Activated naive CD4-positive, alpha-beta T cell treated with anti-CD3 and anti-CD28 coated beads, Interleukin-2, amount 50 U/mL, for 24 hours (primary cell): Measurements from ENCODE around the gene PTRH1.
A peak's percentile ranks its signal among the peaks of the same experiment; 100 is the strongest.
"Not testable (repeated sequence)": the region's sequence is repeated elsewhere in the genome, so short reads cannot be mapped to it uniquely, and the experiment has no call there.

Experiments
- H3K27ac Mint-ChIP-seq: one replicate; pipeline ENCODE4 v1.8.0; 2021; ENCODE audit warnings: mild to moderate bottlenecking, mixed read lengths
- H3K27me3 Mint-ChIP-seq: one replicate; pipeline ENCODE4 v1.8.0; 2021; ENCODE audit warnings: mixed read lengths
- H3K36me3 Mint-ChIP-seq: one replicate; pipeline ENCODE4 v1.8.0; 2021; ENCODE audit warnings: mixed read lengths
- H3K4me1 Mint-ChIP-seq: one replicate; pipeline ENCODE4 v1.8.0; 2021; ENCODE audit warnings: mixed read lengths
- H3K4me3 Mint-ChIP-seq: one replicate; pipeline ENCODE4 v1.8.0; 2021; ENCODE audit warnings: mild to moderate bottlenecking, mixed read lengths
- H3K9me3 Mint-ChIP-seq: one replicate; pipeline ENCODE4 v1.8.0; 2021; ENCODE audit warnings: mixed read lengths

Gene PTRH1, protein sequence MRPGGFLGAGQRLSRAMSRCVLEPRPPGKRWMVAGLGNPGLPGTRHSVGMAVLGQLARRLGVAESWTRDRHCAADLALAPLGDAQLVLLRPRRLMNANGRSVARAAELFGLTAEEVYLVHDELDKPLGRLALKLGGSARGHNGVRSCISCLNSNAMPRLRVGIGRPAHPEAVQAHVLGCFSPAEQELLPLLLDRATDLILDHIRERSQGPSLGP

DNA sequence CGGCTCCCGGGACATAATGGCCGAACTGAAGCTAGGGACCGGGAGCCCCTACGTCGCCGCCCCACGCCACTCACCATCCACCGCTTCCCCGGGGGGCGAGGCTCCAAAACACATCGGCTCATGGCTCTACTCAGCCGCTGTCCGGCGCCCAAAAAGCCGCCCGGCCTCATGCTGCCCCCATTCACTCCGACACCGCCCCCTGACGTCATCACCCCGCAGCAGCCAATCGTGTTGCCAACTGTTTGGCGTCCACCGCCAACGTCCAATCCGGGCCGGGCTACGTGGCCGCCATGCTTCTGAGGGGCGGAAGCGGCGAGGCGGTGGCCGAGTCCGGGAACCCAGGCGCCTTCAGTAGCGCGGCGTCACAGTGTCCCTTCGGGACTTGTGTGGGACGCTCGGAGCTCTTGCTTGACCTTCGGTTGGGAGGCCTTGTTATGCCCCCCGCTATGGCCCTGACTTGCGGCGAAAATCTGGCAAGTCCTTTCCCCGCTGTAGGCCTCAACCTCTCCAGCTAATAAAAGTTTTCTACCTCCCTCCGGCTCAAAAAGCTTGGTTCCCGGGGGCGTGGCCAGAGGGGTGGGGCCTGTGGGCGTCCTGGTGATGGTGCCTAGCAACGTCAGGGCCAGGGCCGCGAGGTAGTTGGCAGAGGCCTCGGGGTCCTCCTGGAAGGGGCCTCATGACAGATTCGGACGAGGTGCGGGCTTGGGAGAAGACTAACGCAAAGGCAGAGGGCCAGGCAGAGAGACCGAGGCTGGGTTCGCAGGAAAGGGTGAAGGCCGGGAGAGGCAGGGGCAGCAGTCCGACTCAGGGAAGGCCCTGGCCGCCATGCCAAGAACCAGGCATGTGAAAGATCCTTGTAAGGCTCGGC lies at the start of gene PTRH1, which contains the start of gene TTC16:
Gene PTRH1, minus strand, starts transcription at position 194 of the 868 bp plus-strand sequence. Its CDS starts 24 bp downstream, at position 170.
Gene TTC16, plus strand, starts transcription at position 610 of the 868 bp plus-strand sequence. Its CDS starts 67 bp downstream, at position 677.
- peaks cover 43% of the 10 kb centered on the region for H3K4me1 Mint-ChIP-seq
- H3K27me3 Mint-ChIP-seq, result no peaks in the 10 kb centered on the region
- peak within 1 kb of the TSS; percentile 99 for H3K4me3 Mint-ChIP-seq
- H3K9me3 Mint-ChIP-seq, result no peaks in the 10 kb centered on the region
- peak within 1 kb of the TSS; percentile 96 for H3K27ac Mint-ChIP-seq
- H3K36me3 Mint-ChIP-seq, result no peaks in the 10 kb centered on the region

DNA sequence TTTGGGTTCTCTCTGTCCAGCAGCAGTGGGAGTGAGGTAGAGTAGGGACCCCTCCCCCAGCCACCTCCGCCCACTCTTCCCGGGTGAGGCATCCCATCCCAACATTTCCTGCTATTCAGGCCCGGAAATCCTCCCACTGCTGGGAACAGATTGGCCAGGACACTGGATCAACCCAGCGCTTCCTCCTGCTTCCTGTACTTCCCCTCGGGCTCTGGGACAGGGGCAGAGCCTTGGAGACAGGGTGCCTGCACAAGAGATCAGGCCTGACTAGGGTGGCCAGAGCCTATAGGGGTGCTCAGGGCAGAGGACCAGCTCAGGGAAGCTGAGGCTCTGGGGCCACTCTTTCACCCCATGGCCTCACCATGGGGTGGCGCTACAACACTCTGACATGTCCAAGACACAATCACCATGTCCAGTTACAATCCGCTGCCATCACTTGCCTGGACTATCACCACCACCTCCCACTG lies 48.5 kb upstream of the PTRH1 start:
- Mint-ChIP-seq H3K9me3 (no peaks in the 10 kb centered on the region), H3K36me3 (peaks cover 2% of the 10 kb centered on the region), H3K27me3 (no peaks in the 10 kb centered on the region), H3K27ac (peak overlapping the region; percentile 76), H3K4me1 (peaks cover 64% of the 10 kb centered on the region), H3K4me3 (no peak overlapping the region)

DNA sequence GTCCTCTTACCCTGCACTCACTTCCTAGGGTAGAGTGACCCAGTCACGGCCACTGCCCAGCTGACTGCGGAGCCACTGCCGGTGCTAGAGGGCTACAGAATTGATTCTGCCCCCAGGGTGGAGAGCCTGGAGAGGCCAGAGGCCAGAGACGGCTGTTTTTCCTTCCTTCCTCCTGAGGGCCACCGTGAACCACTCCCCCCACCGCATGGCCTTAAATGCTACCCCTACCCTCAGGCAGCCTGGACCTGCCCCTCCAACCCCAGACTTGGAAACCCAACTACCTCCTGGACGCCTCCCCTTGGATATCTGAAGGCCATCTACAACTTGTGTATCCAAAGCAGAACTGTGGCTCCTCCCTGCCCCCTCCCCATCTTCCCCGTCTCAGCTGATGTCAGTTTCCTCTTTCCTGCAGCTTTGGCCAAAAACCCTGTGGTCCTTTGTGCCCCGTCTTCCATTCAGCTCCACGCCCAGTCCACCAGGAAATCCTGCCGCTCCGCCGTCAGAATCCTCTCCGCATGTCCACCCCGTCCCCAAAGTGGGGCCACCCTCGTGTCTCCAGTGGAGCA lies 46.7 kb upstream of the PTRH1 start:
- peaks cover 54% of the 10 kb centered on the region for H3K4me1 Mint-ChIP-seq
- peaks cover 3% of the 10 kb centered on the region for H3K36me3 Mint-ChIP-seq

DNA sequence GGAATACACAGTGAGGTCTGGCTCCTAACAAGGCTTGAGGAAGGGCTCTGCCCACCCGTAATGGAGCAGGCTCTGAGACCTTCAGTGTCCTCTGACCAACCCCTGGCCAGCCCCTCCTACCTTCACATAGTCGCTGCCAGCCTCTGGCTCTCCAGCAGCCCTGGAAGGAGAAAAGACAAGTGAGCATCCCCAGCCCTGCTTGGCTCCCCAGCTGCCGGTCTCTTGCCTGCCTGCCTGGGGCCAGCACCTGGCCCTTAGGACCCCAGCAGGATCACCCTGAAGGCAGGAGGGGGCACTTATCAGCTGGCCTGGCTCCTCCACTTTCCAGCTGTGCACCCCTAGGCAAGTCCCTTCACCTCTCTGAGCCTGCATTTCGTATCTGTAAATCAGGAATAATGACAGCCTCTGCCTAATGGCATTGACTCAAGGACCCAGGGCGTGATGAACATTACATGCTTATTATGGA lies 46.1 kb upstream of the PTRH1 start:
- peaks cover 3% of the 10 kb centered on the region for H3K36me3 Mint-ChIP-seq
- peaks cover 47% of the 10 kb centered on the region for H3K4me1 Mint-ChIP-seq
- H3K27ac Mint-ChIP-seq, result no peak overlapping the region
- no peaks in the 10 kb centered on the region for H3K27me3 Mint-ChIP-seq
- H3K9me3 Mint-ChIP-seq, result no peaks in the 10 kb centered on the region
- no peak overlapping the region for H3K4me3 Mint-ChIP-seq

More for the DNA sequence above, 46.7 kb upstream of the PTRH1 start:
- Mint-ChIP-seq H3K4me3 (no peak overlapping the region), H3K27me3 (no peaks in the 10 kb centered on the region), H3K9me3 (no peaks in the 10 kb centered on the region), H3K27ac (peak overlapping the region; percentile 80)

DNA sequence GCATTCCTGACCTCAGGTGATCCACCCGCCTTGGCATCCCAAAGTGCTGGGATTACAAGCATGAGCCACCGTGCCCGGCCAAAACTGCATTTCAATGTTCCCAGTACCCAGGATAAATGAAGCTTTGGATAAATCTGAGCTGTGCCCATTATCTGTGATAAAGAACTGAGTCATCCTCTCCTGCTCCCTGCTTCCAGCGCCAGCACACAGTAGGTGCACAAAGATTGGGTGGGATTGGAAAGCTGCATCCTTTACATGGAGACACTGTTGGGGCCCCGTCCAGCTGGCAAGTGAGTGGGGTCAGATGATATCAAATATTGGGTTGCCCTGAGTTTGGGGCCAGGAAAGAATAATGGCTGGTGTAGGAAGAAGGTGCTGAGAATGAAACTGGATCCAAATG lies 45.6 kb upstream of the PTRH1 start:
- Mint-ChIP-seq H3K27ac (no peak overlapping the region), H3K36me3 (peaks cover 2% of the 10 kb centered on the region), H3K27me3 (no peaks in the 10 kb centered on the region), H3K4me1 (peaks cover 43% of the 10 kb centered on the region), H3K4me3 (no peak overlapping the region), H3K9me3 (no peaks in the 10 kb centered on the region)

DNA sequence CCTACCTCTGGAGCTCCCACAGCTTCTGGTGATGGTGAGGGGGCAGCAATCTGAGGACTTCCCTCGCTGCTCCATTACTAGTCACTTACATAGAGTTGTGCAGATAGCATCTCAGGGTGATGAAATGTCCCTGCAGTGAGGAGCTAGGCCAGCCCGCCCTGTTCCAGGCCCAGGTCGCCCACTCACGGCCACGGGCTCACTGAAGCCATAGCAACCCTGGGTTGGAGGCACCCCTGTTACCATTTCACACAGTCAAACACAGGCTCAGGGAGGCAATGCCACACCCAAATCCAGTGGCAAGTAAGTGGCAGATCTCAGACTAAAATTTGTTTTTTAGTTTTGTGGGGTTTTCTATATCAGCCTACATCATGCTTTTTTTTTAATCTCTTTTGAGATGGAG lies 43.4 kb upstream of the PTRH1 start:
- Mint-ChIP-seq H3K4me3 (no peak overlapping the region), H3K9me3 (no peaks in the 10 kb centered on the region), H3K27ac (peak overlapping the region; percentile 86), H3K27me3 (no peaks in the 10 kb centered on the region), H3K36me3 (peaks cover 2% of the 10 kb centered on the region), H3K4me1 (peaks cover 22% of the 10 kb centered on the region)

DNA sequence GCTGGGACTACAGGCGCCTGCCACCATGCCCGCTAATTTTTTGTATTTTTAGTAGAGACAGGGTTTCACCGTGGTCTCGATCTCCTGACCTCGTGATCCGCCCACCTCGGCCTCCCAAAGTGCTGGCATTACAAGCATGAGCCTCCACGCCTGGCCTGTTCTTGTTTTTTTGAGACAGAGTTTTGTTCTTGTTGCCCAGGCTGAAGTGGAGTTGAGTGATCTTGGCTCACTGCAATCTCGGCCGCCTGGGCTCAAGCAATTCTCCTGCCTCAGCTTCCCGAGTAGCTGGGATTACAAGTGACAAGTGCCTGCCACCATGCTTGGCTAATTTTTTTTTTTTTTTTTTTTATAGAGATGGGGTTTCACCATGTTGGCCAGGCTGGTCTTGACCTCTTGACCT lies 41.3 kb upstream of the PTRH1 start:
- H3K9me3 Mint-ChIP-seq, H3K36me3 Mint-ChIP-seq, H3K4me3 Mint-ChIP-seq, H3K27ac Mint-ChIP-seq, H3K27me3 Mint-ChIP-seq: not testable (repeated sequence)
- H3K4me1 Mint-ChIP-seq, result peaks cover 14% of the 10 kb centered on the region

DNA sequence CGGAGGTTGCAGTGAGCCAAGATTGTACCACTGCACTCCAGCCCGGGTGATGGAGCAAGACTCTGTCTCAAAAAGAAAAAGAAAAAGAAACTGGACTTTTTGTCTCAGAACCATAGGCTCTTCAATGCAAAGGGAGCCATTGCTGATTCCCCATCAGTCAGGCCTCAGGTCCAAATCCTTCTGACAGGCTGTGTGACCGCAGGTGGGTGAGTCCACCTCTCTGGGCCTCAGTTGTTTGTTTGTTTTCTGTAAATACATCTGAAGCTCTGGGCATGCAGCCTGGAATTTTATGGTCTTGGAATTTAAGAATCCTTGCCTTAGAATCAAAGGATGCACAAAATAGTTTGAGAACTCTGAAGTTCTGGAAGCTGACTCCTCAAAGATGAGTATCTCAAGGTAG lies 40.8 kb upstream of the PTRH1 start:
- Mint-ChIP-seq H3K4me1 (peaks cover 19% of the 10 kb centered on the region), H3K27ac (no peak overlapping the region), H3K4me3 (no peak overlapping the region), H3K36me3 (peaks cover 2% of the 10 kb centered on the region), H3K27me3 (no peaks in the 10 kb centered on the region), H3K9me3 (no peaks in the 10 kb centered on the region)

DNA sequence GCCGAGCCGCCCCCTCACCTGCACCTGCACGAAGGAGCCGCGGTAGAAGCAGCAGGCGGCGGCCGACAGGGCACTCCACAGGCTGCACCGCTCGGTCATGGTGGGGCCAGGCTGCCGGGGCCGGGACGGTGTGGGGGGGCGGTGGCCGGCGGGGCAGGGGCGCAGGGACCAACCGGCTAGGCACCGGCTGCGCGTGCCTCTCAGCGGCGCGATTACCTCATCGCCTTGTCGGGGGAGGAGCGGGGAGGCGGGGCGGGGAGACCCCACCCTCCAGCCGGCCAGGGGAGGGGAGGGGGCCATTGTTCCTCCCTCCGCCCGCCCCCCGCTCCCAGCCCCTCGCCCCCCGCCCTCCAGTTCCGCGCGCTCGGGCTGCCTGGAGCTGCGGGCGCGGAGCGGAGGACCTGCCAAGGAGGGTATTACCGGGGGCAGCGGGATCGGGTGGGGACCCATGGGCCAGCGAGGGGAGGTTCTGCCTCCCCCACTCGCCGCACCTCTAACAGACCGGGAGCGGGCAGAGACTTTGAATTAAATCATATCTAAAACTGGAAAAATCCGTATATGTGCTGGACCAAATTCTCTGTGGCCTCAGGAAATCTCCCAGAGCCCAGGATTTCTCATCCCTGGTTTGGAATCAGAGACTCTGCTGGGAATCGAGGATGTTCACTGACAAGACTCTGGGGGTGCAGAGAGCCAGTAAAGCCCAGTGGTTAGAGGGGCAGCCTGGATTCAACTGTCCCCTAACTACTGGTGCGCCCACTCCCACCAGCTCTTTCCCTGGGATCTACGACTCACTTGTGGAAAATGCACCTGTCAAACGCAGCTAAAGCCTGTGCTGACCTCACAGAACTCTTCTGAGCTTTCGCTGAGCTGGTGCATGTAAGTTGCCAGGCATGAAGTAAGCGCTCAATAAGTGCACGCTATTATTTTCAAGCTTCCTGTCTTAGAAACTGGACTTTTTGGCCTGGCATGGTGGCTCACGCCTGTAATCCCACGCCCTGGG lies 39.9 kb upstream of the PTRH1 start:
- Mint-ChIP-seq H3K9me3 (no peaks in the 10 kb centered on the region), H3K27ac (no peak overlapping the region), H3K27me3 (no peaks in the 10 kb centered on the region), H3K4me3 (no peak overlapping the region), H3K4me1 (peaks cover 19% of the 10 kb centered on the region), H3K36me3 (peaks cover 2% of the 10 kb centered on the region)

DNA sequence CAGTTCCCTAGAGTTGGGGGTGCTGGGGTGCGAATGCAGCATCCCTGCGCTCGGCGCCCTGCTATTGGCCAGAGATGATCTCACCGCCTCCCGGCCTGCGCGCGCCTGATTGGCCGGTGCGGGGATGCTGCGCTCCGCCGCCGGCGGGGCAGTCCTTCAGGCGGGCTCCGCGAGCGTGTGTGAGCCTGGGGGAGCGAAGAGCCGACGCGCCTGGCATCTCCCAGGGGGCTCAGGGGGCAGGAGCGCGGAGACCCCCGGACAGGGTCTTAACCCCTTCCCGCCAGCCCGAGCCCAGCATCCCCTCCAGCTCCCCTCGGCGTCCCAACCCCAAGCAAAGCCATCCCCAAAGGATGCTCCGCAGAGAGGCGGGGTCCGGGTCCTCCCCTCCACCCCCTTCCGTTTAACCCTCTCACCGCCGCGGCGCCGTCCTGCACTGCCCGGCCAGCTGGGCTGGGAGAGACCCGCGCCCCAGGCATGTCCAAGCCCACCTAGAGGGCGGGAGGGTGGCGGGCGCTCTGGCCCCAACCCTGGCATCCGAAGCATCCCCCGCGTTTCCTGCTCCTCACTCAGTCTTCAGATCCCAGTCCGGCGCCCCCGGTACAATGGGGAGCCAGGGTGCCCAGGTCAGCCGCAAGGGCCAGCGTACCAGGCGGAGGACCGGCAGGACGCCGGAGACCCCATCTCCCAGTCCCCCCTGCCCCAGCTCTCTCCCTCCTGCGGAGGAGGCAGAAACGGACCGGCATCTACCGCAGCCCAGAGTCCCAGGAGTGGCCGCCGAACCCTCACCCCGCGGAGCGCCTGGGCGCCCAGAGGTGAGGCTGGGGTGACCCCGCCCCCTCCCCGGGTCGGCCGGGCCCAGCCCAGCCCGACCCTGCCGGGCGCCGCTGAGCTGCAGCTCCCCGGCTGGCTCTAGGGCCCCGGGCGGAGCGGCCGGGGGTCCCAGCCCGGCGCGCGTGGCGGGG lies 38.9 kb upstream of the PTRH1 start:
- Mint-ChIP-seq H3K27ac (no peak overlapping the region), H3K4me1 (peaks cover 19% of the 10 kb centered on the region), H3K4me3 (no peak overlapping the region), H3K36me3 (peaks cover 2% of the 10 kb centered on the region), H3K9me3 (no peaks in the 10 kb centered on the region), H3K27me3 (no peaks in the 10 kb centered on the region)

DNA sequence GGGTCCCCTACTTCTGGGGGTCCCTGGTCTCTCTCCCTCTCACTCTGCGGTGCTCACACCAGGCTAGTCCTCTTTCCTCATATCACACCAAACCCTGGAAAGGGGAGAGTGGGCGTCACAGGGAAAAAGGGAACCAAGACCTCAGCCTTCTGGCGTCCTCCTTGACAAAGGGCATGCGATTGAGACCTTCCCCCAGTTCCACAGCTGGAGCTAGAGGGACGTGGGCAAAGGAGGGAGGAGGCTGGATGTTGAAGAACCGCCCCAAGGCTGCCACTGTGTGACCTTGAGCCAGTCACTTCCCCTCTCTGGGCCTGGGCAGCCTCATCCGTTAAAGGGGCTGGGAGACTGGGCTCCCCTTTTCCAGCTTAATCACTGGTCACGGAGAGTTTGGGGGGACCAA lies 38.2 kb upstream of the PTRH1 start:
- no peaks in the 10 kb centered on the region for H3K27me3 Mint-ChIP-seq
- no peak overlapping the region for H3K4me3 Mint-ChIP-seq
- H3K9me3 Mint-ChIP-seq, result no peaks in the 10 kb centered on the region
- H3K4me1 Mint-ChIP-seq, result peaks cover 16% of the 10 kb centered on the region
- H3K27ac Mint-ChIP-seq, result no peak overlapping the region
- H3K36me3 Mint-ChIP-seq, result peaks cover under 1% of the 10 kb centered on the region

DNA sequence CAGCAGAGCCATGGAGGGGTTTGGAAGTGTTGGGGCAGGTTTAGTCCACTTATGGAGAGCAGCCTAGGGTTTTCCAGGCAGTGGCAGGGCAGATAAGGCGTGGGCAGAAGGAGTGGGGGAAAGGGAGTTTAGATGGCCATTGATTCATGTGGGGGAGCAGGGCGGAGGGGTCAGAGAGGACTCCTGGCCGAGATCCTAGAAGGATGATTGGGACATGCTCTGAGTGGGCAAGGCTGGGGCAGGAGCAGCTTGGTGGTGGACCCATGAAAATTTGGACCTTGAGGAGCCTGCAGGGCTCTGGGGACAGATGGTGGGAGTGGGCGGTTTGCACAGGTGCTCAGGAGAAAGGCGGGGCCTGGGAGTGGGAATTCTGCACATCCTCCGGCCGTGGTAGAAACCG lies 37.7 kb upstream of the PTRH1 start:
- Mint-ChIP-seq H3K4me3 (no peak overlapping the region), H3K4me1 (peaks cover 13% of the 10 kb centered on the region), H3K27me3 (no peaks in the 10 kb centered on the region), H3K36me3 (no peaks in the 10 kb centered on the region), H3K9me3 (no peaks in the 10 kb centered on the region), H3K27ac (no peak overlapping the region)

DNA sequence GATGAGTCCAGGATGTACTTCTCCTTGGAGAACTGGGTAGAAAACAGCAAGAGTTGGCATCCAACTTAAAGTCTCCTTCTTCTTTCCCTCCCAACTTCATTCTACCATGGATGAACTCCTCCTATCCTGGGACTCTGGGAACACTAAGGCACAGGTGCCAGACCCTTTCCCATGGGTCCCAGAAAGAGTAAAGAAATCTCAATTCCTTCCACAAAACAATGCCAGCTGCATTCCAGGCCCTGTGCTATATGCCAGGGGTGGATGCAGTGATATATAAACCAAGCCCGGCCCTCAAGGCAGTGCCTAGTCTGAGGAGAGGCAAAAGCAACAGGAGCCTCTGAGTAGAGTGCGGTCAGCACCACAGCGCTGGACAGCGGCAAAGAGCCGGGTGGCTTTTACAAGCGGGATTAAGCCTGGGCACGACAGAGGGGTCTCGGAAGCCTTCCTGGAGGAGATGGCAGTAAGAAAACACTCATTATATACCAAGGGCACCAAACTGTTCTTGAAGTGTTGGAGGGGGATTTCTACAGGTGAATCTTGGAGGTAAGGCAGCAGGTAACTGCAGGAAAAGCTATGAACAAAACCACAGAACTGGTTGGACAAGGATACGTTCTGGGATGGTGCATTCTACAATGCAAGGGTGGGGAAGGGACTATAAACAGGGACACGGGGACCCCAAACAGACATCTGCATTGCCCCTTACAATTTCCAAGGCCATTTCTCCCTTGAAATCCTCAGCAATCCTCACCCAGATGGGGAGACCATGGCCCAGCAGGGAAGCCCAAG lies 36.0 kb upstream of the PTRH1 start:
- no peaks in the 10 kb centered on the region for H3K36me3 Mint-ChIP-seq
- no peaks in the 10 kb centered on the region for H3K27me3 Mint-ChIP-seq
- H3K4me1 Mint-ChIP-seq, result peaks cover 25% of the 10 kb centered on the region

More for the DNA sequence above, 36.0 kb upstream of the PTRH1 start:
- no peaks in the 10 kb centered on the region for H3K9me3 Mint-ChIP-seq
- no peak overlapping the region for H3K4me3 Mint-ChIP-seq
- peak overlapping the region; percentile 27 for H3K27ac Mint-ChIP-seq
